Common myeloid progenitor, CD34-positive (primary cell): ENCODE results near the gene SIGLECL1. TPM values are rescaled to one million over a fixed set of nuclear protein-coding genes. Genes with fewer than 3 reads are reported as not detected.

Experiments
- CTCF ChIA-PET: fragments of 350-600 bp; sonication (Branson Sonifier 250); formaldehyde crosslinking; loops from one replicate; lab custom pipeline; 2021; ENCODE audit warnings: antibody characterized with exemption; lab: Charles Lee
- POLR2A ChIA-PET: fragments of 350-600 bp; sonication (Branson Sonifier 250); formaldehyde crosslinking; loops from one replicate; lab custom pipeline; 2021; ENCODE audit warnings: antibody characterized with exemption; lab: Charles Lee
- DNase-seq, 3 donors: peaks; one replicate each; pipeline versions ENCODE4 v3.0.0 to v3.0.0-alpha.2; 2013
- H3K27ac ChIP-seq, 2 experiments: 1 replicate in 1 of 2; 2 replicates in 1 of 2; pipeline ENCODE4 v1.7.0; 2013; ENCODE audit warnings: inconsistent platforms in 2 of 2, low read length in 2 of 2, mild to moderate bottlenecking in 2 of 2, low read depth in 1 of 2, moderate library complexity in 1 of 2; ENCODE audit not compliant: severe bottlenecking in 2 of 2, insufficient read depth in 1 of 2, poor library complexity in 1 of 2
- H3K27me3 ChIP-seq, 5 experiments: replicated peaks in 2 of 5; 1 replicate in 3 of 5; 2 replicates in 2 of 5; pipeline versions ENCODE4 v1.6.1 to v1.7.0; 2013; ENCODE audit warnings: low read length in 4 of 5, mild to moderate bottlenecking in 2 of 5, moderate library complexity in 2 of 5, inconsistent platforms in 1 of 5; ENCODE audit not compliant: insufficient read depth in 5 of 5, control insufficient read depth in 4 of 5
- H3K36me3 ChIP-seq, 4 experiments: 1 replicate in 2 of 4; 2 replicates in 2 of 4; pipeline versions ENCODE4 v1.6.1 to v1.7.0; 2013; ENCODE audit warnings: low read length in 3 of 4, control low read depth in 1 of 4, mild to moderate bottlenecking in 1 of 4; ENCODE audit not compliant: control insufficient read depth in 4 of 4, insufficient read depth in 4 of 4
- H3K4me1 ChIP-seq, 4 experiments: 1 replicate in 3 of 4; 2 replicates in 1 of 4; pipeline versions ENCODE4 v1.6.1 to v1.7.1; 2013; ENCODE audit warnings: low read length in 3 of 4, mild to moderate bottlenecking in 3 of 4, control low read depth in 1 of 4, inconsistent platforms in 1 of 4, moderate library complexity in 1 of 4; ENCODE audit not compliant: control insufficient read depth in 4 of 4, insufficient read depth in 4 of 4; ENCODE audit errors: control extremely low read depth in 1 of 4
- H3K4me3 ChIP-seq, 7 experiments: 1 replicate in 4 of 7; 2 replicates in 3 of 7; pipeline versions ENCODE4 v1.5.1 to v1.7.0; 2013; ENCODE audit warnings: mild to moderate bottlenecking in 7 of 7, low read length in 6 of 7, moderate library complexity in 6 of 7, inconsistent platforms in 2 of 7, low read depth in 2 of 7, control low read depth in 1 of 7; ENCODE audit not compliant: insufficient read depth in 4 of 7, control insufficient read depth in 1 of 7; ENCODE audit errors: extremely low read depth in 1 of 7
- H3K9me3 ChIP-seq, 5 experiments: 1 replicate in 4 of 5; 2 replicates in 1 of 5; pipeline versions ENCODE4 v1.6.1 to v1.7.1; 2013; ENCODE audit warnings: low read length in 4 of 5, mild to moderate bottlenecking in 2 of 5, inconsistent platforms in 1 of 5, low read depth in 1 of 5, moderate library complexity in 1 of 5; ENCODE audit not compliant: control insufficient read depth in 4 of 5, insufficient read depth in 2 of 5; ENCODE audit errors: control extremely low read depth in 1 of 5
- WGBS: methylation state at CpG from one replicate; pipeline ENCODE4 v1.1.5; 2013; ENCODE audit not compliant: insufficient coverage; 5-methylcytosine and 5-hydroxymethylcytosine counted together
- polyA plus RNA-seq: library from polyadenylated mRNA; unstranded; fragments of 120-200 nt; gene quantifications from one replicate; pipeline ENCODE4 v1.2.1, GENCODE V29; 2013

The SIGLECL1 gene
- 0.18 TPM for polyA plus RNA-seq

DNA sequence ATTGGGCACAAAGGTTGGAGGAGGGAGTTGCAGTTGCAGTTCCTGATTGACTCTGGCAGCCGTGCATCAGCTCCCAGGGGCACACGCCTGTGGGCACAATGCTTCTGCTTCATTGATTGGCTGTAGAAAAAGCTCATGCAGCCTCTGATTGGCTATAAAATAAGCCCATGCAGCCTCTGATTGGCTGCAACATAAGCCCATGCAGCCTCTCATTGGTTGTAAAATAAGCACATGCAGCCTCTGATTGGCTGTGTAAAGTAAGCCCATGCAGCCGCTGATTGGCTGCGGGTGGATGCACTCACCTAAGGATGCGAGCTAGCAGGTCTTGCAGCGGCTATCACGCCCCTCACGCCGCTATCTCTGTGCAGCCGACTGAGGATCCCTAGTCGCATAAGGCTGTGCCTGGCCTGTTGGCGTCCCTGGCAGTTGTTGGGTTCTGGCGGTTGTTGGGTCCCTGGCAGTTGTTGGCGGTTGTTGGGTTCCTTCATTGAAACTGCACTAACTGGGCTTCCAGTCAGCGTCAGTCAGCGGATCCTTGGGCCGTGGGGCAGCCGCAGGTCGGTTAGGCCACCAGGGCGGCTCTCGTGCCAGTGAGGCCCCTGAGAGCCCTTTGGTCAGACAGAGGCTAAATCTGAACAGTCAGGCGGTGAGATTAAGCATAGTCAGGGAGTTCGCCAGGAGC is at the start of gene SIGLECL1:
SIGLECL1 (plus strand) TSS at position 295 of the 682 bp plus-strand sequence. CDS start 12,993 bp downstream, outside the sequence.
- WGBS: 99% methylated on average over 19 of the region's 23 CpGs
- ChIA-PET CTCF (interaction anchor here (2.4 to 3.2 kb wide), 2 partner anchors 9 to 92 kb away, joined by 6 to 12 read pairs; no protein-coding TSS in a partner anchor), POLR2A (no interaction called here)

DNA sequence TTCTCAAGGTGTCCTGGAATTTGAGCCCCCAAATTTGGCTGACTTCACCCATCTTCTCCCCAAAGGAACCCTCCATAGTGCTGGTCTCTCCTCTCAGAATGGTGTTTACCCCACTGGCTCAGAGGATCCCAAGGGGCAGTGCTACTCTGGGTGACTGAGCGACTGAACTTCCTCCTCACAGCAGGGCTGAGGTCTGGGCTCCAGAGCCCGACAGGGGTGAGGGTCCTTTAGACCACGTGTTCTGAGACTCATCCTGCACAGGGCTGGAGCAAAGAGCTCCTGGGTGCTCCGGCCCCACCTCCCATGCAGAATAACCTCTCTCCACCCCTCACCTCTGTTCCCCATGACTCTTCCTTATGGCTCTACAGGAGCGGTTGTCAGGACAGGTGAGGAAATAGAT is 49.2 kb upstream of the SIGLECL1 start:
- H3K36me3 ChIP-seq: no peaks in the 10 kb centered on the region
- ChIA-PET CTCF (interaction anchor here (1.3 kb wide), 1 partner anchor 58 kb away, joined by 4 read pairs; no protein-coding TSS in a partner anchor), POLR2A (no interaction called here)
- no peak overlapping the region for H3K27ac ChIP-seq
- WGBS: 46% methylated on average over 4 of the region's 5 CpGs
- DNase-seq: no peak
- peaks cover 4 to 30% (median 19%) of the 10 kb centered on the region in 4 experiments for H3K4me1 ChIP-seq
- no peaks in the 10 kb centered on the region for H3K9me3 ChIP-seq
- no peak overlapping the region for H3K4me3 ChIP-seq
- H3K27me3 ChIP-seq: no peaks in the 10 kb centered on the region

More for the DNA sequence above, at the start of gene SIGLECL1:
- no peaks in the 10 kb centered on the region for H3K27me3 ChIP-seq
- no peak within 1 kb of the TSS for H3K27ac ChIP-seq
- H3K36me3 ChIP-seq: no peaks in the 10 kb centered on the region
- no peak within 1 kb of the TSS for H3K4me3 ChIP-seq
- peaks cover 11 to 57% (median 38%) of the 10 kb centered on the region in 4 experiments for H3K4me1 ChIP-seq
- H3K9me3 ChIP-seq: peaks cover 0 to 4% (median 0%) of the 10 kb centered on the region in 5 experiments
- DNase-seq: no peak

DNA sequence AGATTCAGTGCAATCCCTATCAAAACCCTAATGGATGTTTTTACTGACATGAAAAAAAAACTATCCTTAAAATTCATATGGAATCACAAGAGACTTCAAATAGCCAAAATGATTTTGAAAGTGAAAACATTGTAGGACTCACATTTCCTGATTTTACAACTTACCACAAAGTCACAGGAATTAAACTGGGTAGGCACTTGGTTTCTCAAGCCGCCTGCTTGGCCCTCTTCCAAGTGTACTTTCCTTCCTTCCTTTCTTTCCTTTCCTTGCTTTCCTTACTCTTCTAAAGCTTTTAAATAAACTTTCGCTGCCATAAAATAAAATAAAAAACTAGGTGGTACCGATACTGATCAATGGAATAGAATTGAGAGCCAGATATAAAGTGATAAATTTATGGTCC is 47.0 kb upstream of the SIGLECL1 start:
- Histone ChIP-seq H3K9me3 (no peaks in the 10 kb centered on the region), H3K36me3 (no peaks in the 10 kb centered on the region), H3K4me1 (peaks cover 4 to 36% (median 21%) of the 10 kb centered on the region in 4 experiments), H3K4me3 (no peak overlapping the region), H3K27me3 (no peaks in the 10 kb centered on the region), H3K27ac (no peak overlapping the region)
- peak in 2 of 3 donors; percentile 38 to 58 for DNase-seq
- POLR2A ChIA-PET: no interaction called here
- 38% methylated on average over 2 of the region's 3 CpGs for WGBS
- CTCF ChIA-PET: interaction anchor here (1.3 kb wide), 1 partner anchor 10 kb away, joined by 3 read pairs; no protein-coding TSS in a partner anchor

DNA sequence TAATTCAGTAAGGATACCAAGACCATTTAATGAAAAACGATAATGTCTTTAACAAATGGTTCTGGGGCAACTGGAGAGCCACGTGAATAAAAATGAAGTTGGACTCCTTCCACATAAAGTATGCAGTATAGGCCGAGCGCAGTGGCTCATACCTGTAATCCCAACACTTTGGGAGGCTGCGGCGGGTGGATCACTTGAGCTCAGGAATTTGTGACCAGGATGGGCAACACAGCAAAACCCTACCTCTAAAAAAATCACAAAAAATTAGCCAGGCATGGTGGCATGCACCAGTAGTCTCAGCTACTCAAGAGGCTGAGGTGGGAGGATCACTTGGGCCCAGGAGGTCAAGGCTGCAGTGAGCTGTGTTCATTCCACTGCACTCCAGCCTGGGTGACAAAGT is 46.6 kb upstream of the SIGLECL1 start:
- peaks cover 4 to 36% (median 21%) of the 10 kb centered on the region in 4 experiments for H3K4me1 ChIP-seq
- no peaks in the 10 kb centered on the region for H3K9me3 ChIP-seq
- no peak overlapping the region for H3K4me3 ChIP-seq
- CTCF ChIA-PET: interaction anchor here (1.3 kb wide), 1 partner anchor 11 kb away, joined by 3 read pairs; no protein-coding TSS in a partner anchor
- POLR2A ChIA-PET: no interaction called here
- H3K27me3 ChIP-seq: no peaks in the 10 kb centered on the region
- 72% methylated on average over 4 of the region's 6 CpGs for WGBS
- no peaks in the 10 kb centered on the region for H3K36me3 ChIP-seq
- H3K27ac ChIP-seq: no peak overlapping the region
- DNase-seq: no peak

DNA sequence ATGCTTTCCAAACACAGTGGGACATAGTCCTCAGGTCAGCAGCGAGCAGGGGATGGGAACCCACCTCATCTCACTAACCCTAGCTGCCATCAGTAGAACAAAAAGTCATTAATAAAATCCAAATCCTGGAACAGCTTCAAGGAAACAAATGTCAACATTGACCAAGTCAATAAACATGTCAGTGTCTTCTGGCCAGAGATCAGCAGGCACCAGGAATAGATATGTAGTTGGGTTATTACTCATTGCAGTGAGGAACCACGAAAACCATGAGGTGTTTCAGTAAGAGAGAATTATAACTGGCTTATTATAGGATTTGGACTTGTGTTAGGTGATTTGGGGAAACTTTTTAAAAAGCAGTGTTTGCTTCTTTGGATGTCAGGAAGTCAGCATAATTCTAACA is 43.1 kb upstream of the SIGLECL1 start:
- Histone ChIP-seq H3K4me1 (peaks cover 10 to 50% (median 28%) of the 10 kb centered on the region in 4 experiments), H3K27me3 (no peaks in the 10 kb centered on the region), H3K9me3 (no peaks in the 10 kb centered on the region), H3K4me3 (no peak overlapping the region), H3K36me3 (no peaks in the 10 kb centered on the region), H3K27ac (no peak overlapping the region)
- DNase-seq: no peak
- ChIA-PET CTCF (interaction anchor here (1.5 kb wide), 1 partner anchor 20 kb away, joined by 3 read pairs; no protein-coding TSS in a partner anchor), POLR2A (no interaction called here)
- WGBS: no CpG with 5 or more reads among the region's 2 CpGs

DNA sequence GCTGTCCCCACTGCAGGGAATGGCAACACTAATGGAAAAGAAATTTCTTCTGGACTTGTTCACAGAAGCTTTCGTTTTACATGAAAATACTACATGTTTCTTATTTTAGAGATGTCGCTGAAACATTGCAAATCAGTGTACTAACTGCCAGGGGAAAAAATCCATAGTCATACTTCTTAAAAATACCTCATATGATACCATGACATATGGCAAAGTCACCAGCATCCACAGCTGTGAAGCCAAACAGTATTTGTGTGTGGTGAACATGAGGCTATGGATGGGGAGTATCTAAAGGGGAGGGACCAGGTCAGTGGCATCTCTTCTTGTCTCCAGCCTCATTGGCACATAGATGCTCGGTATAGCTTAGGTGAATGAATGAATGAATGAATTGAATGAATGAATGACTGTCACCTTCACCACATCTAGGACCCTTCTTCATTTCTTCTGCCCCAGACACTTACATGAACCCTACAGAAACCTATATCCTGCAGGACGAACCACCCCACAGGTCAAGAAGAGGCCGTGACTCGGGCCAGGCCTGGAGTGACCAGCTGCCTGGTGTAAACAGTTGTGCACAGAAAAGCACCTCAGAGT is 40.6 kb upstream of the SIGLECL1 start:
- ChIA-PET POLR2A (no interaction called here), CTCF (interaction anchor here (0.8 kb wide), 1 partner anchor 53 kb away, joined by 3 read pairs; no protein-coding TSS in a partner anchor)
- Histone ChIP-seq H3K4me1 (peaks cover 7 to 32% (median 16%) of the 10 kb centered on the region in 4 experiments), H3K27me3 (no peaks in the 10 kb centered on the region), H3K9me3 (no peaks in the 10 kb centered on the region), H3K4me3 (no peak overlapping the region), H3K27ac (no peak overlapping the region), H3K36me3 (peaks cover 0 to 3% (median under 1%) of the 10 kb centered on the region in 4 experiments)
- peak in 2 of 3 donors; percentile 57 to 63 for DNase-seq
- WGBS: 95% methylated on average over 4 of the region's 6 CpGs
